Tibial nerve (tissue), 4 donors: ENCODE results near the gene VSIR. TPM values are rescaled to one million over a fixed set of nuclear protein-coding genes. Genes with fewer than 3 reads are reported as not detected.
A peak's percentile ranks its signal among the peaks of the same experiment; 100 is the strongest.

Source experiments
- DNase-seq, 2 donors: peaks; one replicate each; pipeline ENCODE4 v3.0.0-alpha.2; 2019; ENCODE audit warnings: low spot score in 2 of 2
- H3K27ac ChIP-seq, 4 donors: fragments of 200-600 bp; sonication (generic) in 3 of 4; one replicate each; pipeline ENCODE4 v1.5.1; 2017 to 2019; ENCODE audit warnings: mild to moderate bottlenecking in 1 of 4
- H3K27me3 ChIP-seq, 2 donors: fragments of 200-600 bp; sonication (generic) in 1 of 2; one replicate each; pipeline versions ENCODE4 v1.5.1 to v1.6.0; 2017 to 2019
- H3K36me3 ChIP-seq, 3 donors: fragments of 200-600 bp; sonication (generic); one replicate each; pipeline ENCODE4 v1.5.1; 2018 to 2019
- H3K4me1 ChIP-seq, 4 donors: fragments of 200-600 bp; sonication (generic) in 3 of 4; one replicate each; pipeline ENCODE4 v1.5.1; 2017 to 2019
- H3K4me3 ChIP-seq, 4 donors: fragments of 200-600 bp; sonication (generic) in 3 of 4; one replicate each; pipeline ENCODE4 v1.5.1; 2017 to 2019; ENCODE audit warnings: mild to moderate bottlenecking in 1 of 4, moderate library complexity in 1 of 4
- H3K9me3 ChIP-seq, 4 donors: fragments of 200-600 bp; sonication (generic) in 3 of 4; one replicate each; pipeline ENCODE4 v1.5.1; 2017 to 2019
- CTCF ChIP-seq, 5 experiments: fragments of 200-600 bp in 3 of 5; fragments of 450-650 bp in 2 of 5; sonication (generic) in 3 of 5; IDR thresholded peaks; one replicate each; pipeline ENCODE4 v1.5.1; 2016 to 2019; ENCODE audit warnings: antibody characterized with exemption in 5 of 5, mild to moderate bottlenecking in 3 of 5, moderate library complexity in 2 of 5
- EP300 ChIP-seq, 2 donors: sonication (generic); formaldehyde crosslinking; IDR thresholded peaks; one replicate each; pipeline ENCODE4 v1.6.1; 2017; ENCODE audit warnings: antibody characterized with exemption in 2 of 2, mild to moderate bottlenecking in 1 of 2
- POLR2A ChIP-seq, 2 donors: fragments of 450-650 bp; IDR thresholded peaks; one replicate each; pipeline ENCODE4 v1.6.1; 2017; ENCODE audit warnings: antibody characterized with exemption in 2 of 2, mild to moderate bottlenecking in 2 of 2, moderate library complexity in 2 of 2
- WGBS, 2 donors: methylation state at CpG; one replicate each; pipeline ENCODE4 v1.1.5; 2018; 5-methylcytosine and 5-hydroxymethylcytosine counted together
- total RNA-seq, 4 donors: library from RNA; depleted of rRNA; stranded (reverse); fragments of >200 nt; gene quantifications; one replicate each; pipeline ENCODE4 v1.1.0, GENCODE V29; 2016

The VSIR gene
- total RNA-seq, 4 donors from 2014 or later, result 133 to 227 (median 151) TPM

GRCh38 chr10:71713135-71714030 lies 59.9 kb downstream of the VSIR start:
- peak; percentile 78 to 86 for DNase-seq
- WGBS, 2 donors, result 2 to 3% methylated on average over 12 of the region's 12 CpGs
- Histone ChIP-seq H3K4me1 (peaks cover 16 to 85% (median 61%) of the 10 kb centered on the region in 4 donors), H3K27ac (peak overlapping the region; percentile 86 to 96 (median 92)), H3K36me3 (no peaks in the 10 kb centered on the region), H3K27me3 (no peaks in the 10 kb centered on the region), H3K4me3 (peak overlapping the region in 1 of 4 donors; percentile 14), H3K9me3 (no peaks in the 10 kb centered on the region)
- TF ChIP-seq POLR2A (IDR thresholded peaks at IDR 0.05) (peak; percentile 54 to 57), EP300 (IDR thresholded peaks at IDR 0.05) (peak; percentile 87 to 88), CTCF (IDR thresholded peaks at IDR 0.05) (peak in 2 of 5 experiments; percentile 41 to 56)

GRCh38 chr10:71712572-71713134 lies 60.7 kb downstream of the VSIR start:
- Histone ChIP-seq H3K9me3 (no peaks in the 10 kb centered on the region), H3K4me1 (peaks cover 16 to 85% (median 56%) of the 10 kb centered on the region in 4 donors), H3K27me3 (no peaks in the 10 kb centered on the region), H3K27ac (peak overlapping the region; percentile 86 to 96 (median 92)), H3K4me3 (no peak overlapping the region), H3K36me3 (no peaks in the 10 kb centered on the region)
- TF ChIP-seq CTCF (IDR thresholded peaks at IDR 0.05) (no peak), EP300 (IDR thresholded peaks at IDR 0.05) (no peak), POLR2A (IDR thresholded peaks at IDR 0.05) (no peak)
- DNase-seq, result no peak
- 60 to 64% methylated on average over 10 to 17 of the region's 17 CpGs for WGBS, 2 donors

- DNase-seq, result no peak
- no peaks in the 10 kb centered on the region for H3K9me3 ChIP-seq
- WGBS, 2 donors, result 81 to 96% methylated on average over 2 of the region's 2 CpGs
- no peak for TF ChIP-seq POLR2A (IDR thresholded peaks at IDR 0.05)
- TF ChIP-seq EP300 (IDR thresholded peaks at IDR 0.05), result no peak
- no peak for TF ChIP-seq CTCF (IDR thresholded peaks at IDR 0.05)
- H3K27ac ChIP-seq, result peak overlapping the region; percentile 86 to 96 (median 92)
- H3K4me3 ChIP-seq, result no peak overlapping the region
- H3K36me3 ChIP-seq, result no peaks in the 10 kb centered on the region
- H3K27me3 ChIP-seq, result no peaks in the 10 kb centered on the region
- peaks cover 16 to 83% (median 52%) of the 10 kb centered on the region in 4 donors for H3K4me1 ChIP-seq
Measured at GRCh38 chr10:71712170-71712569, 61.1 kb downstream of the VSIR start.

GRCh38 chr10:71711052-71711623 lies 62.2 kb downstream of the VSIR start:
- Histone ChIP-seq H3K36me3 (no peaks in the 10 kb centered on the region), H3K4me3 (no peak overlapping the region), H3K4me1 (peaks cover 16 to 72% (median 41%) of the 10 kb centered on the region in 4 donors), H3K9me3 (no peaks in the 10 kb centered on the region), H3K27me3 (no peaks in the 10 kb centered on the region), H3K27ac (peak overlapping the region; percentile 86 to 96 (median 92))
- 83 to 91% methylated on average over 2 to 5 of the region's 6 CpGs for WGBS, 2 donors
- no peak for TF ChIP-seq POLR2A (IDR thresholded peaks at IDR 0.05)
- TF ChIP-seq EP300 (IDR thresholded peaks at IDR 0.05), result no peak
- no peak for TF ChIP-seq CTCF (IDR thresholded peaks at IDR 0.05)
- no peak for DNase-seq
